Fibroblast of the aortic adventitia (primary cell): ENCODE results near the gene CCDC85B. TPM values are rescaled to one million over a fixed set of nuclear protein-coding genes. Genes with fewer than 3 reads are reported as not detected.
A peak's percentile ranks its signal among the peaks of the same experiment; 100 is the strongest.

Source experiments
- DNase-seq: peaks from one replicate; pipeline ENCODE4 v3.0.0-alpha.2; 2010; ENCODE audit warnings: low read depth
- H3K4me3 ChIP-seq: 2 replicates; pipeline ENCODE4 v1.5.1; 2011; ENCODE audit warnings: low read depth, mild to moderate bottlenecking, control low read depth, low read length, moderate library complexity
- CTCF ChIP-seq: IDR thresholded peaks from 2 replicates; pipeline ENCODE4 v1.5.1; 2011; ENCODE audit warnings: mild to moderate bottlenecking, low read length, control low read depth, inconsistent platforms; ENCODE audit not compliant: insufficient read depth
- total RNA-seq: library from RNA; depleted of rRNA; stranded (reverse); fragments of >200 nt; gene quantifications from 2 replicates; pipeline ENCODE4 v1.2.3, GENCODE V29; 2012; ENCODE audit warnings: low replicate concordance

CCDC85B gene
- total RNA-seq, 1 donor = 75.0 TPM

GRCh38 chr11:65870706-65871681 is 19.5 kb upstream of the CCDC85B start:
- DNase-seq = no peak
- H3K4me3 ChIP-seq = peak overlapping the region; percentile 67
- no peak for TF ChIP-seq CTCF

- peak; percentile 43 for TF ChIP-seq CTCF
- peak overlapping the region; percentile 67 for H3K4me3 ChIP-seq
- no peak for DNase-seq
These were observed 18.5 kb upstream of the CCDC85B start for GRCh38 chr11:65871811-65872548.

GRCh38 chr11:65872586-65873317 is 17.7 kb upstream of the CCDC85B start, which contains the start of gene EFEMP2:
Gene EFEMP2 (minus strand): TSS chr11:65872800. CDS start chr11:65872354, 446 bp downstream.
- H3K4me3 ChIP-seq = peak within 1 kb of the TSS; percentile 67
- no peak for TF ChIP-seq CTCF
- DNase-seq = no peak

GRCh38 chr11:65873318-65874156 is 16.9 kb upstream of the CCDC85B start:
- DNase-seq = peak; percentile 91
- H3K4me3 ChIP-seq = peak overlapping the region; percentile 67
- no peak for TF ChIP-seq CTCF

- no peak for DNase-seq
- no peak within 1 kb of the TSS for H3K4me3 ChIP-seq
- no peak for TF ChIP-seq CTCF
These were observed 10.9 kb upstream of the CCDC85B start, which contains the start of gene CTSW for GRCh38 chr11:65879617-65880016. Gene CTSW (plus strand): TSS chr11:65879837. CDS start chr11:65879855, 18 bp downstream.

- no peak overlapping the region for H3K4me3 ChIP-seq
These were observed 10.4 kb upstream of the CCDC85B start for GRCh38 chr11:65880027-65880426.

More at GRCh38 chr11:65880027-65880426, 10.4 kb upstream of the CCDC85B start:
- no peak for TF ChIP-seq CTCF
- DNase-seq = no peak
